AG10803 (cell line): ENCODE measurements around the gene CLCNKA.
A peak's percentile ranks its signal among the peaks of the same experiment; 100 is the strongest.
"Not testable (repeated sequence)": the region's sequence is repeated elsewhere in the genome, so short reads cannot be mapped to it uniquely, and the experiment has no call there.

Source experiments
- DNase-seq: peaks from one replicate; pipeline ENCODE4 v3.0.0; 2010; ENCODE audit warnings: low read depth
- H3K4me3 ChIP-seq: 2 replicates; pipeline ENCODE4 v1.5.1; 2011; ENCODE audit warnings: mild to moderate bottlenecking, low read length, control low read depth
- TF ChIP-seq, protein P1 (sequence below): conservative IDR thresholded peaks from 2 replicates; pipeline ENCODE4 v1.5.1; 2011; ENCODE audit warnings: mild to moderate bottlenecking, low read length, control low read depth, inconsistent platforms

Gene CLCNKA

DNA sequence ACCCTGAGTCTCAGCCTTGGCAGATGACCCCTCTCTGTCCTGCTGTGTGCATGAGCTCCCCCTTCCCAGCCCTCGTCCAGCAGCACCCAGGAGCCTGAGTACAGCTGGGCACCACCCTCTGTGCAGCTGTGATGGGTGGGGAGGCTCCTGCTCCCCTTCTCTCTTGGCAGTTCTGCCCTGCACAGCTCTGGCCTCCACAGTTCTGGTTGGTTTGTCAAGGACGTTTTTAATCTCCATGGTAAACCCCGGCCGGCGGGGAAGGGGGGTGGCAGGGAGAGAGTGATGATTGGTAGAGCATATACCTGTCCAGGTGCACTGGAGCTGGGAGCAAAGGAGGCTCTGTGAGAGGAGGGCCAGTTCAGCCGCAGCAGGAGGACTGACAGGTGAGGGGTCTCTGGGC is at the start of gene CLCNKA:
Gene CLCNKA (plus strand): TSS at position 356 of the 400 bp plus-strand sequence. CDS start 584 bp downstream, outside the sequence.
- no peak within 1 kb of the TSS for H3K4me3 ChIP-seq
- no peak for DNase-seq
- TF ChIP-seq, protein P1, sequence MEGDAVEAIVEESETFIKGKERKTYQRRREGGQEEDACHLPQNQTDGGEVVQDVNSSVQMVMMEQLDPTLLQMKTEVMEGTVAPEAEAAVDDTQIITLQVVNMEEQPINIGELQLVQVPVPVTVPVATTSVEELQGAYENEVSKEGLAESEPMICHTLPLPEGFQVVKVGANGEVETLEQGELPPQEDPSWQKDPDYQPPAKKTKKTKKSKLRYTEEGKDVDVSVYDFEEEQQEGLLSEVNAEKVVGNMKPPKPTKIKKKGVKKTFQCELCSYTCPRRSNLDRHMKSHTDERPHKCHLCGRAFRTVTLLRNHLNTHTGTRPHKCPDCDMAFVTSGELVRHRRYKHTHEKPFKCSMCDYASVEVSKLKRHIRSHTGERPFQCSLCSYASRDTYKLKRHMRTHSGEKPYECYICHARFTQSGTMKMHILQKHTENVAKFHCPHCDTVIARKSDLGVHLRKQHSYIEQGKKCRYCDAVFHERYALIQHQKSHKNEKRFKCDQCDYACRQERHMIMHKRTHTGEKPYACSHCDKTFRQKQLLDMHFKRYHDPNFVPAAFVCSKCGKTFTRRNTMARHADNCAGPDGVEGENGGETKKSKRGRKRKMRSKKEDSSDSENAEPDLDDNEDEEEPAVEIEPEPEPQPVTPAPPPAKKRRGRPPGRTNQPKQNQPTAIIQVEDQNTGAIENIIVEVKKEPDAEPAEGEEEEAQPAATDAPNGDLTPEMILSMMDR, result no peak

DNA sequence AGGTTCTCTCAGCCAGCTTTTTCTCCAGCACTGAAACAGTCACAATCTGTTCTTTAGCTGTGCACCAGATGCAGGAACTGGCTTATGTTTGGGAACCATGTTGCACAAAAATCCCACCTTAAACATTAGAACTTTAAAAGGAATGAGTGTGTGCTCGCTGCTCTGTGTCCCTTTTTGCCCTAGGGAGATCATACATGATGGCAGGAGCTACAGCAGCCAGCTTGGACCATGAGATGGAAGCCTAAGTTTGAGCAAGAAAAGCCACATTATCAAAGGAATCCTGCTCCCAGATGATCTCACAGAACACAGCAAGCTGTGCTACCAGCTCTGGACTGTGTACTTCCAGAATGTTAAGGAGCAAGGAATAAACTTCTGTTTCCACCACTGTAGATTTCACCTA is 49.4 kb upstream of the CLCNKA start:
- H3K4me3 ChIP-seq, result no peak overlapping the region
- no peak for DNase-seq
- TF ChIP-seq, protein P1, result no peak

DNA sequence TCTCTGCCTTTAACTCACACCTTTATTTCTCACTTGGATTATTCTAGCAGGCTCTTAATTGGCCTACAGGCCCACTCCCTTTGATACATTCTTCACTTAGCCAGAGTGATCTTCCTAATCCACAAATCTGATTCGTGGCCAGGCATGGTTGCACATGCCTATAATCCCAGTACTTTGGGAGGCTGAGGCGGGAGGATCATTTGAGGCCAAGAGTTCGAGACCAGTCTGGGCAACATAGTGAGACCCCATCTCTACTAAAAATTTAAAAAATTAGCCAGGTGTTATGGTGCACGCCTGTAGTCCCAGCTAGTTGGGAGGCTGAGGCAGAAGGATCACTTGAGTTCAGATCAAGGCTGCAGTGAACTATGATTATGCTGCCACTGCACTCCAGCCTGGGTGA is 48.1 kb upstream of the CLCNKA start:
- DNase-seq, result no peak
- TF ChIP-seq, protein P1, result no peak
- H3K4me3 ChIP-seq, result no peak overlapping the region

DNA sequence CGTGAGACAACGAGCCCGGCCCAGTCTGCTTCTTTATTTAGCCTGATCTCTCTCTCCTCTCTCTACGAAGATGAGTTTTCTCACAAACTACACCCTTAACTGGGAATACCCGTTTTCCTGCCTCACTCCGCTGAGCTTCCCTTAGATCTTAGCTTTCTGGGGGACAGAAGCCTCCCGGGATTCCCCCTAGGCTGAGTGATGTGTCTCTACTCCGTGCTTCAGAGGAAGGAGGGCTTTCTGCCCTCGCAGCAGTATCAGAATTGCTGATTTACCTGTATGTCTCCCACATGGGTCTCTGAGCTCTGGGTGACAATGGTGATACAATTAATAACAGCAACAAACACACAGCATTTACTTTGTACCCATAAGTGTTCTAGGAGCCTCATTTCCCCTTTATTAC is 47.0 kb upstream of the CLCNKA start:
- TF ChIP-seq, protein P1, result no peak
- peak overlapping the region; percentile 75 for H3K4me3 ChIP-seq
- DNase-seq, result no peak

DNA sequence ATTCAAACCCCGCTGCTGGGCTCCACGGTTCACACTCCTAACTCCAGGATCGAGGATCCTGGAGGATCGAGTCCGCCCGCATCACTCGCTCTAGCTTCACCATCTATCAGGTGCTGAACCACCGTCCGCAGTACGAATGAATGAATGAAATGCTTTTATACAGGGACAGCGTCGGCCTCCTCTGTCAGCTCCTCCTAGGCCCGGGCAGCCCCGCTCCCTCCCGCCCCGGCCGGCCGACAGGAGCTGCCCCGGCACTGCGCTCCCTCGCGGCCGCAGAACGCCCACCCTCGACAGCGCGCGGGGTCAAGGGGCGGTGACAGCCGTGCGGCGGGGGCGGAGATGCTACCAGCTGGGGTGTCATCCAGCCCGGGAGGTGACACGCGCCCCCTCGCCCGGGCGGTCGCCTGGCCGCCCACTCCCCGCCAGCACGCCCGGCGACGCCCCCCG is 46.5 kb upstream of the CLCNKA start:
- H3K4me3 ChIP-seq, result peak overlapping the region; percentile 75
- peak; percentile 48 for DNase-seq
- TF ChIP-seq, protein P1, result peak; percentile 2; the same call in 1 of the 2 replicates

DNA sequence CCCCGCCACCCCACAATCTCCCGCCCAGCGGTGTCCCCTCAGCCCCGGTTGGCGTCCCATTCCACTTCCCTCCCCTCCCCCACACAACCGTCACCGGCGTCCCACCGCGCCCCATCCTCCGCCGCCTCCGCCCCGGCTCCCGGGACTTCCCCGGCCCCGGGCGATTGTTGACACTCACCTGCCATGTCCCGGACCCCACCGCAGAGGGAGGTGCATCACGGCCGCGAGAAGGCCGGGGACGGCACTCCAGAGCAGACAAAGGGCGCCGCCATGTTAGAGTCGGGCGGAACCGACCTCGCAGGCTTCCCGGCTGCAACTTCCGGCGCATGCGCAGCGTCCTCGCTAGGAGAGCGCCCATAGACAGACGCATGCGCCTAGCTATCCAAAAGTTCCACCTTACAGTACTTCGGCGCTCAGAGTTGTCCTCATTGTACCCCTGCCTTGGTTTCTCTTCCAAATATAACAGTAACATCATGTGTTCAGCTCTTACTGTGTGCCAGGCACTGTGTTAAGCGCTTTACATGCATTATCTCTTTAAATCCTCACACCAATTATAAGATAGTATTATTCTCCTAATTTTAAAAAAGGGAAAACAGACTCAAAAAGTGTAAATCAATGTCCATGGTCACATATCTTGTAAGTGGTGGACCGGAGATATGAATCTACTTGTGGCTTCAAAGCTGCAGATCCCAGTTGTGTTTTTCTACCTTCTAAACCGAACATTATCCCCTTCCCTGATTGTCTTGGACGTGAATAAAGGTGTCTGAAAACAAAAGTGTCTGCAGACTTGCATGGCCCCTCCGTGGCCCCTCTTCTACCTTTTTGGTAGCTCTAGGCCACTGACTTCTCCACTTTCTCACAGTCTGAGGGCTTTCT is 45.8 kb upstream of the CLCNKA start, which contains the start of gene ZBTB17:
Gene ZBTB17 (minus strand): TSS at position 297 of the 876 bp plus-strand sequence. CDS start 27,606 bp downstream, outside the sequence.
- peak; percentile 88 for DNase-seq
- TF ChIP-seq, protein P1, result no peak
- peak within 1 kb of the TSS; percentile 75 for H3K4me3 ChIP-seq

DNA sequence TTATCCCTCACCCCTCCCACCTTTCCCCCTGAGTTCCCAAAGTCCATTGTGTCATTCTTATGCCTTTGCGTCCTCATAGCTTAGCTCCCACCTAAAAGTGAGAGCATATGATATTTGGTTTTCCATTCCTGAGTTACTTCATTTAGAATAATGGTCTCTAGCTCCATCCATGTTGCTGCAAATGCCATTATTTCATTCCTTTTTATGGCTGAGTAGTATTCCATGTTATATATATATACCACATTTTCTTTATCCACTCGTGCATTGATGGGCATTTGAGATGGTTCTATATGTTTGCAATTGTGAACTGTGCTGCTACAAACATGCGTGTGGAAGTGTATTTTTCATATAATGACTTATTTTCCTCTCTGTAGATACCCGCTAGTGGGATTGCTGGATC is 43.9 kb upstream of the CLCNKA start:
- not testable (repeated sequence) for H3K4me3 ChIP-seq

More for the DNA sequence above, 43.9 kb upstream of the CLCNKA start:
- not testable (repeated sequence) for DNase-seq
